ENCODE results near the gene SULT1C2. TPM values are rescaled to one million over a fixed set of nuclear protein-coding genes. Genes with fewer than 3 reads are reported as not detected.

Gene SULT1C2
- total and polyA plus RNA-seq, 2 of the 8 experiments (the other 6 are each of a cell fraction or from before 2014, with no cell fraction given): 2.2 to 2.8 TPM

- ChIA-PET POLR2A (ENCODE audit: partially characterized antibody) (interaction anchor here (1.3 kb wide), 1 partner anchor 18 kb away, joined by 3 read pairs; the partner anchor contains the start of gene SULT1C2), CTCF (ENCODE audit: partially characterized antibody) (no interaction called here)
- Histone ChIP-seq H2BK20ac (ENCODE audit: low read length) (no peak overlapping the region), H2BK5ac (ENCODE audit: low read depth, low read length) (no peak overlapping the region; the same call in 1 of the 2 replicates), H3K79me2 (ENCODE audit: control insufficient read depth in 1 of 2, insufficient read depth in 2 of 2, low read length in 2 of 2) (no peaks in the 10 kb centered on the region), H3K36me3 (ENCODE audit: control insufficient read depth in 2 of 4, insufficient read depth in 4 of 4, low read length in 3 of 4) (no peaks in the 10 kb centered on the region), H3K4ac (replicated peaks; ENCODE audit: insufficient read length, low read depth, low read length) (no peak overlapping the region), H3K18ac (ENCODE audit: extremely low read depth, low read length) (no peak overlapping the region), H3K4me1 (replicated peaks in 1 of 4; ENCODE audit: control insufficient read depth in 3 of 4, insufficient read depth in 4 of 4, low read length in 3 of 4) (no peaks in the 10 kb centered on the region), H3K4me2 (ENCODE audit: insufficient read depth in 1 of 2, low read depth in 2 of 2, low read length in 2 of 2) (no peak overlapping the region), H3K4me3 (ENCODE audit: extremely low read depth in 1 of 4, insufficient read depth in 2 of 4, low read depth in 3 of 4, low read length in 4 of 4) (no peak overlapping the region), H4K20me1 (replicated peaks in 1 of 2; ENCODE audit: control insufficient read depth in 1 of 2, insufficient read depth in 2 of 2, low read length in 2 of 2) (no peaks in the 10 kb centered on the region), H3K56ac (replicated peaks; ENCODE audit: insufficient read length, low read depth, low read length) (no peak overlapping the region), H3K23ac (ENCODE audit: insufficient read length) (no peak overlapping the region), H2AK5ac (ENCODE audit: low read depth, low read length) (no peak overlapping the region), H2BK15ac (ENCODE audit: low read length) (no peak overlapping the region), H3K23me2 (ENCODE audit: low read depth, low read length) (no peaks in the 10 kb centered on the region), H4K5ac (ENCODE audit: insufficient read length, low read depth, low read length) (no peak overlapping the region), H4K91ac (replicated peaks; ENCODE audit: insufficient read length, low read length) (no peak overlapping the region), H2BK12ac (ENCODE audit: low read depth, low read length) (no peak overlapping the region), H2AFZ (ENCODE audit: low read length) (no peak overlapping the region), H2BK120ac (replicated peaks; ENCODE audit: low read depth, low read length) (no peak overlapping the region), H3K27ac (ENCODE audit: low read depth, low read length) (no peak overlapping the region), H3K79me1 (ENCODE audit: low read depth, low read length) (no peaks in the 10 kb centered on the region), H4K8ac (ENCODE audit: extremely low read depth, insufficient read depth, low read length) (no peak overlapping the region), H3K9ac (replicated peaks in 1 of 4; ENCODE audit: extremely low read depth in 1 of 4, low read depth in 3 of 4, low read length in 3 of 4) (no peak overlapping the region; a peak in 1 of 7 replicates), H3K27me3 (replicated peaks in 1 of 4; ENCODE audit: control insufficient read depth in 3 of 4, extremely low read depth in 1 of 4, insufficient read depth in 3 of 4, low read length in 3 of 4) (no peaks in the 10 kb centered on the region), H3K14ac (ENCODE audit: insufficient read length) (no peak overlapping the region), H3K9me3 (ENCODE audit: insufficient read depth in 2 of 2, low read depth in 1 of 2, low read length in 1 of 2) (no peaks in the 10 kb centered on the region)
- 69% methylated on average over 5 of the region's 5 CpGs; no CpG with 5 or more reads in 1 of the 2 experiments for WGBS, 2 experiments (ENCODE audit: extremely low coverage in 1 of 2, insufficient coverage in 1 of 2, insufficient read length in 1 of 2, insufficient replicate concordance in 2 of 2, low coverage in 1 of 2, low lambda C conversion rate in 2 of 2, missing lambda C conversion rate in 1 of 2)
- DNase-seq (ENCODE audit: low read depth in 1 of 2, low spot score in 2 of 2) (no peak), FAIRE-seq (no peak)
- TF ChIP-seq GABPA (IDR thresholded peaks at IDR 0.05; ENCODE audit: borderline replicate concordance, insufficient read depth, low read length) (no peak), TAF7 (optimal IDR thresholded peaks at IDR 0.05; ENCODE audit: borderline replicate concordance, low read depth, low read length) (no peak), JUND (IDR thresholded peaks at IDR 0.05; ENCODE audit: low read length) (no peak), RFX5 (IDR thresholded peaks at IDR 0.05; ENCODE audit: borderline replicate concordance, low read depth, low read length) (no peak)
Observed at GRCh38 chr2:108270768-108271506, 17.8 kb upstream of the SULT1C2 start.

Data from H1 (cell line).